ENCODE results near the gene CORT.

- TF ChIP-seq, protein P1, sequence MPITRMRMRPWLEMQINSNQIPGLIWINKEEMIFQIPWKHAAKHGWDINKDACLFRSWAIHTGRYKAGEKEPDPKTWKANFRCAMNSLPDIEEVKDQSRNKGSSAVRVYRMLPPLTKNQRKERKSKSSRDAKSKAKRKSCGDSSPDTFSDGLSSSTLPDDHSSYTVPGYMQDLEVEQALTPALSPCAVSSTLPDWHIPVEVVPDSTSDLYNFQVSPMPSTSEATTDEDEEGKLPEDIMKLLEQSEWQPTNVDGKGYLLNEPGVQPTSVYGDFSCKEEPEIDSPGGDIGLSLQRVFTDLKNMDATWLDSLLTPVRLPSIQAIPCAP (CRISPR knock-in tag; IDR thresholded peaks at IDR 0.05) = no peak
- TF ChIP-seq ELF4 (CRISPR knock-in tag; IDR thresholded peaks at IDR 0.05; ENCODE audit: low read depth) (no peak), FOXP1 (CRISPR knock-in tag; IDR thresholded peaks at IDR 0.05; ENCODE audit: borderline replicate concordance) (no peak), MAX (CRISPR knock-in tag; IDR thresholded peaks at IDR 0.05) (no peak)
Observed at GRCh38 chr1:10415211-10415930, 34.5 kb upstream of the CORT start.

All from WTC11 (cell line).